Thoracic aorta (tissue), 2 donors: ENCODE data around the gene CDH10. TPM values are rescaled to one million over a fixed set of nuclear protein-coding genes. Genes with fewer than 3 reads are reported as not detected.

Source experiments
- ATAC-seq: fragments of 150-250 bp; one replicate; pipeline ENCODE4 v1.8.0; 2017; ENCODE audit warnings: low read depth; ENCODE audit not compliant: insufficient number of reproducible peaks, low FRiP score
- DNase-seq: peaks from one replicate; pipeline ENCODE4 v3.0.0-alpha.2; 2020; ENCODE audit warnings: low spot score
- H3K27ac ChIP-seq, 2 donors: fragments of 200-600 bp; sonication (generic); 1 replicate in 1 of 2; 2 replicates in 1 of 2; pipeline ENCODE4 v1.5.1; 2016; ENCODE audit warnings: mild to moderate bottlenecking in 2 of 2, moderate library complexity in 2 of 2
- H3K27me3 ChIP-seq: fragments of 200-600 bp; sonication (generic); replicated peaks from 2 replicates; pipeline ENCODE4 v1.6.0; 2016; ENCODE audit warnings: mild to moderate bottlenecking; ENCODE audit not compliant: insufficient read depth
- H3K36me3 ChIP-seq: fragments of 200-600 bp; sonication (generic); one replicate; pipeline ENCODE4 v1.5.1; 2016
- H3K4me1 ChIP-seq, 2 donors: fragments of 200-600 bp; sonication (generic); 1 replicate in 1 of 2; 2 replicates in 1 of 2; pipeline versions ENCODE4 v1.5.1 to v1.6.0; 2016; ENCODE audit warnings: low read depth in 2 of 2, mild to moderate bottlenecking in 1 of 2; ENCODE audit not compliant: control insufficient read depth in 1 of 2
- H3K4me3 ChIP-seq: fragments of 200-600 bp; sonication (generic); 2 replicates; pipeline ENCODE4 v1.5.1; 2016; ENCODE audit warnings: mild to moderate bottlenecking
- H3K9me3 ChIP-seq: fragments of 200-600 bp; sonication (generic); 2 replicates; pipeline ENCODE4 v1.5.1; 2016
- total RNA-seq, 2 donors: library from RNA; depleted of rRNA; stranded (reverse); fragments of >200 nt; gene quantifications; one replicate each; pipeline versions ENCODE4 v1.1.0 to v1.2.3, GENCODE V29; 2016
- TF ChIP-seq, protein P1 (sequence below): fragments of 200-600 bp; sonication (generic); IDR thresholded peaks from one replicate; pipeline ENCODE4 v1.5.1; 2019; ENCODE audit warnings: antibody characterized with exemption

Gene CDH10
- total RNA-seq, 2 donors from 2014 or later = 0.35 TPM; not detected in 1

GRCh38 chr5:24510523-24510988, 134.2 kb downstream of the CDH10 start:
- no peak for ATAC-seq
- H3K27ac ChIP-seq = no peak overlapping the region
- H3K27me3 ChIP-seq = no peaks in the 10 kb centered on the region
- no peak overlapping the region for H3K4me3 ChIP-seq
- DNase-seq = no peak
- H3K36me3 ChIP-seq = no peaks in the 10 kb centered on the region
- H3K4me1 ChIP-seq = no peaks in the 10 kb centered on the region
- TF ChIP-seq, protein P1, sequence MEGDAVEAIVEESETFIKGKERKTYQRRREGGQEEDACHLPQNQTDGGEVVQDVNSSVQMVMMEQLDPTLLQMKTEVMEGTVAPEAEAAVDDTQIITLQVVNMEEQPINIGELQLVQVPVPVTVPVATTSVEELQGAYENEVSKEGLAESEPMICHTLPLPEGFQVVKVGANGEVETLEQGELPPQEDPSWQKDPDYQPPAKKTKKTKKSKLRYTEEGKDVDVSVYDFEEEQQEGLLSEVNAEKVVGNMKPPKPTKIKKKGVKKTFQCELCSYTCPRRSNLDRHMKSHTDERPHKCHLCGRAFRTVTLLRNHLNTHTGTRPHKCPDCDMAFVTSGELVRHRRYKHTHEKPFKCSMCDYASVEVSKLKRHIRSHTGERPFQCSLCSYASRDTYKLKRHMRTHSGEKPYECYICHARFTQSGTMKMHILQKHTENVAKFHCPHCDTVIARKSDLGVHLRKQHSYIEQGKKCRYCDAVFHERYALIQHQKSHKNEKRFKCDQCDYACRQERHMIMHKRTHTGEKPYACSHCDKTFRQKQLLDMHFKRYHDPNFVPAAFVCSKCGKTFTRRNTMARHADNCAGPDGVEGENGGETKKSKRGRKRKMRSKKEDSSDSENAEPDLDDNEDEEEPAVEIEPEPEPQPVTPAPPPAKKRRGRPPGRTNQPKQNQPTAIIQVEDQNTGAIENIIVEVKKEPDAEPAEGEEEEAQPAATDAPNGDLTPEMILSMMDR = no peak
- no peaks in the 10 kb centered on the region for H3K9me3 ChIP-seq

DNA sequence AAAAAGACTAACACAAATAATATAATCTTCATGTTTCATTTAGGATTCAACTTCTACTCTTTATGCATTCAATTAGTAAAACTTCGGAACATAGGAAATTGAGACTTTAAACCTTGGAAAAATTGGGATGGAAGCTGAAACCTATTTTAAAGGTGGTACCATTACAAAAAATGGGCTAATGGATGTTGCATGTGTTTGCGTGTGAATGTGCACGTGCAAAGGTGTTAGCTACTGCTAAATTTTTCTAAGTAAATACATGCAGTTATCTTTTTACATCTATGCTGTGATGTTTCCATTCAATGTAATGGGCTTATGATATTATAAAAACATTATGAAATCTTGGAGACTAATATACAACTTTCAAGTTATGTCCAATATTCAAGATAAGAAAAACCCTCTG, 134.8 kb downstream of the CDH10 start:
- Histone ChIP-seq H3K9me3 (no peaks in the 10 kb centered on the region), H3K27ac (no peak overlapping the region), H3K36me3 (no peaks in the 10 kb centered on the region), H3K27me3 (no peaks in the 10 kb centered on the region), H3K4me1 (no peaks in the 10 kb centered on the region), H3K4me3 (no peak overlapping the region)
- ATAC-seq (no peak), DNase-seq (no peak)
- TF ChIP-seq, protein P1 = no peak

GRCh38 chr5:24505258-24505657, 139.5 kb downstream of the CDH10 start:
- Histone ChIP-seq H3K9me3 (no peaks in the 10 kb centered on the region), H3K27me3 (no peaks in the 10 kb centered on the region), H3K36me3 (no peaks in the 10 kb centered on the region), H3K27ac (no peak overlapping the region), H3K4me3 (no peak overlapping the region), H3K4me1 (no peaks in the 10 kb centered on the region)
- ATAC-seq = no peak
- TF ChIP-seq, protein P1 = no peak
- no peak for DNase-seq

DNA sequence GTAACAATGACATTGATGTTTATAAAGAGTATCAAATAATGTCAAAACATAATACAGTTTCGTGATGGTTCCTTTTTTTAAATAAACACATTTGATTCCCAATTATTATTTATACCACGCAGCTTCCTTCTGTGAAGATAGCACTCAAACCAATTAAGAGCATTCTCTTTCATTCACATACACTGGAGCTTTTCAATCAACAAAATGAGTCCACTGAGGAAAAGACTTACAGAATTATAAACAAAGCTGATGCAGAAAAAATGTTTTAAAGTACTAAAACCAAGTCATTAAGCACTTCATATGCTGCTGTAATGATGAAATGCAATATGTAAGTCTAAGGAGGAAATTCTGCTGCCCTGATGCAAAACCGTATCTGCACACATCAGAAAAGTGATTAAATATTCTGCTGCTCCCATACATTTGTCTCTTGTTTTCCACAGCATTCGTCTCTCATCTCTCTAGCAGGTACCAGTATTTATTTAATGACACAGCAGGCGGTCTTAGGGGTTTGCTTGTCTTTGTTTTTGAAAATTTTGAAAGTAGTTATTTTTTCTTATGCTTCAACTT, 147.1 kb downstream of the CDH10 start:
- TF ChIP-seq, protein P1 = no peak
- no peak for ATAC-seq
- no peaks in the 10 kb centered on the region for H3K27me3 ChIP-seq
- no peak overlapping the region for H3K4me3 ChIP-seq
- no peak for DNase-seq
- no peaks in the 10 kb centered on the region for H3K4me1 ChIP-seq
- H3K36me3 ChIP-seq = no peaks in the 10 kb centered on the region
- H3K27ac ChIP-seq = no peak overlapping the region
- no peaks in the 10 kb centered on the region for H3K9me3 ChIP-seq

DNA sequence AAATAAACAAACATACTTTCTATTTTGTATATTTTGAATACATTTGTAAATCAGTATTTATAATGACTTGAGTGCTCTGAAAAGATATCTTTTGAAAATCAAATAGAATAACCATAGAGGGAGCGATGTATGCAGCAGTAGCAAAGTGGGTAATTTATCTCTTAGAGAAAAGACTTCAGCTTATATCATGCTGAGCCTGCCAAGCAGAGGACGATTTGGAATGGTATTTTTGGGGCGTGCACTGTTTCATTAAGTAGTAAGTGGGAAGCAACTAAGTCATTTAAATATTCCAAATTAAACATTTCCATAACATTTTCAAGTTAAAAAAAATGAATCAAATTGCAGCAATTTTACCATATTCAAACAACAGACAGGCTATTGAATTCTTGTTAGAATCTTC, 147.6 kb downstream of the CDH10 start:
- TF ChIP-seq, protein P1 = no peak
- no peak overlapping the region for H3K27ac ChIP-seq
- H3K4me1 ChIP-seq = no peaks in the 10 kb centered on the region
- no peaks in the 10 kb centered on the region for H3K27me3 ChIP-seq
- H3K9me3 ChIP-seq = no peaks in the 10 kb centered on the region
- no peak overlapping the region for H3K4me3 ChIP-seq
- DNase-seq = no peak
- no peak for ATAC-seq
- H3K36me3 ChIP-seq = no peaks in the 10 kb centered on the region
